SK-N-MC (cell line): ENCODE measurements around the gene RCL1.

Source experiments
- EZH2 ChIP-seq: fragments of 200-600 bp; sonication (generic); IDR thresholded peaks from one replicate; pipeline ENCODE4 v1.6.1; 2017; ENCODE audit warnings: antibody characterized with exemption
- POLR2AphosphoS5 ChIP-seq: IDR thresholded peaks from 2 replicates; pipeline ENCODE4 v1.6.1; 2012; ENCODE audit warnings: mild to moderate bottlenecking, low read depth, low read length, borderline replicate concordance

DNA sequence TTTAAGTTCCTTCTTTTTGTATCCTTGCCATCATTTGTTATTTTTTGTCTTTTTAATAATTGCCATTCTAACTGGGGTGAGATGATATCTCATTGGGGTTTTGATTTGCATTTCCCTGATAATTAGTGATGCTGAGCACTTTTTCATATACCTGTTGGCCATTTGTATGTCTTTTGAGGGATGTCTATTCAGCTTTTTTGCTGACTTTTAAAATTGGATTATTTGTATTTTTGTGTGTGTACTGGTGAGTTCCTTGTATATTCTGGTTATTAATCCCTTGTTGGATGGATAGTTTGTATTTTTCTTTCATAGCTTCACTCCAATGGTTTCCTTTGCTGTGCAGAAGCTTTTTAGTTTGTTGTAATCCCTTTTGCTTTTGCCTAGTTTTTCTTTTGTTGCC is 19.1 kb downstream of the RCL1 start:
- TF ChIP-seq EZH2 (no peak), POLR2AphosphoS5 (no peak)
